ENCODE results near the gene KSR1.

Gene KSR1

GRCh38 chr17:27525836-27526603 is 69.8 kb downstream of the KSR1 start:
- H3K4me1 Mint-ChIP-seq (ENCODE audit: low read depth) = peaks cover 74% of the 10 kb centered on the region
- H3K9me3 Mint-ChIP-seq = no peaks in the 10 kb centered on the region
- no peaks in the 10 kb centered on the region for H3K27me3 Mint-ChIP-seq (ENCODE audit: low read depth)
- H3K27ac Mint-ChIP-seq = peak overlapping the region; percentile 76
- peaks cover 19% of the 10 kb centered on the region for H3K36me3 Mint-ChIP-seq (ENCODE audit: low read depth)
- peak overlapping the region; percentile 41 for H3K4me3 Mint-ChIP-seq

DNA sequence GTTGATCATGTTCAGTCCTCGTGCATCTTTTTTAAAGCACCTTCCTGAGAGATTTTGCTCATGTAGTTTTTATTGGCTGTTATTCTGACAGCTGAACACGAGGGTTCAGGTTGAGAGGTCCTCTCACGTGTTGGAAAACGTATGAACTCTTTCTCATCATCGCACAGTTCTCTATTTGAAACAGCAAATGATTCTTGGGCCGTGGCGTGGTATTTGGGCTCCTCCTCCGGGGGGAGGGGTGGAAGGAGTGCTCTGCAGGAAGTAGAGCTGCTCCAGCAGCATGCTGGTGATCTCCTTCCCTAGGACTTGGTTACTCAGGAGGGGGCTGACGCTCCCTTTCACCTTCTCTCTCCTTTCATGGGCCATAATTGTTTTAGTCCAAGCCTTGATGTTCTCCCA is 70.4 kb downstream of the KSR1 start:
- H3K4me1 Mint-ChIP-seq (ENCODE audit: low read depth) = peaks cover 78% of the 10 kb centered on the region
- H3K27ac Mint-ChIP-seq = peak overlapping the region; percentile 76
- no peaks in the 10 kb centered on the region for H3K27me3 Mint-ChIP-seq (ENCODE audit: low read depth)
- peak overlapping the region; percentile 41 for H3K4me3 Mint-ChIP-seq
- peaks cover 19% of the 10 kb centered on the region for H3K36me3 Mint-ChIP-seq (ENCODE audit: low read depth)
- H3K9me3 Mint-ChIP-seq = no peaks in the 10 kb centered on the region

- peak overlapping the region; percentile 77 for H3K27ac Mint-ChIP-seq
- no peaks in the 10 kb centered on the region for H3K27me3 Mint-ChIP-seq (ENCODE audit: low read depth)
- peak overlapping the region; percentile 35 for H3K4me3 Mint-ChIP-seq
- H3K36me3 Mint-ChIP-seq (ENCODE audit: low read depth) = peaks cover 10% of the 10 kb centered on the region
- H3K9me3 Mint-ChIP-seq = no peaks in the 10 kb centered on the region
- H3K4me1 Mint-ChIP-seq (ENCODE audit: low read depth) = peaks cover 65% of the 10 kb centered on the region
These were observed 73.1 kb downstream of the KSR1 start for GRCh38 chr17:27529230-27529796.

- Mint-ChIP-seq H3K9me3 (no peaks in the 10 kb centered on the region), H3K4me1 (ENCODE audit: low read depth) (peaks cover 63% of the 10 kb centered on the region), H3K27me3 (ENCODE audit: low read depth) (no peaks in the 10 kb centered on the region), H3K36me3 (ENCODE audit: low read depth) (peaks cover 10% of the 10 kb centered on the region), H3K4me3 (peak overlapping the region; percentile 34), H3K27ac (peak overlapping the region; percentile 72)
These were observed 74.6 kb downstream of the KSR1 start for GRCh38 chr17:27530764-27531391.

- Mint-ChIP-seq H3K4me3 (no peak overlapping the region), H3K4me1 (ENCODE audit: low read depth) (peaks cover 60% of the 10 kb centered on the region), H3K36me3 (ENCODE audit: low read depth) (peaks cover 8% of the 10 kb centered on the region), H3K27ac (peak overlapping the region; percentile 72), H3K9me3 (no peaks in the 10 kb centered on the region), H3K27me3 (ENCODE audit: low read depth) (no peaks in the 10 kb centered on the region)
These were observed 75.3 kb downstream of the KSR1 start for GRCh38 chr17:27531469-27531961.

GRCh38 chr17:27532269-27533263 is 76.3 kb downstream of the KSR1 start:
- Mint-ChIP-seq H3K4me1 (ENCODE audit: low read depth) (peaks cover 60% of the 10 kb centered on the region), H3K4me3 (no peak overlapping the region), H3K27ac (peak overlapping the region; percentile 74), H3K36me3 (ENCODE audit: low read depth) (peaks cover 5% of the 10 kb centered on the region), H3K9me3 (no peaks in the 10 kb centered on the region), H3K27me3 (ENCODE audit: low read depth) (no peaks in the 10 kb centered on the region)

DNA sequence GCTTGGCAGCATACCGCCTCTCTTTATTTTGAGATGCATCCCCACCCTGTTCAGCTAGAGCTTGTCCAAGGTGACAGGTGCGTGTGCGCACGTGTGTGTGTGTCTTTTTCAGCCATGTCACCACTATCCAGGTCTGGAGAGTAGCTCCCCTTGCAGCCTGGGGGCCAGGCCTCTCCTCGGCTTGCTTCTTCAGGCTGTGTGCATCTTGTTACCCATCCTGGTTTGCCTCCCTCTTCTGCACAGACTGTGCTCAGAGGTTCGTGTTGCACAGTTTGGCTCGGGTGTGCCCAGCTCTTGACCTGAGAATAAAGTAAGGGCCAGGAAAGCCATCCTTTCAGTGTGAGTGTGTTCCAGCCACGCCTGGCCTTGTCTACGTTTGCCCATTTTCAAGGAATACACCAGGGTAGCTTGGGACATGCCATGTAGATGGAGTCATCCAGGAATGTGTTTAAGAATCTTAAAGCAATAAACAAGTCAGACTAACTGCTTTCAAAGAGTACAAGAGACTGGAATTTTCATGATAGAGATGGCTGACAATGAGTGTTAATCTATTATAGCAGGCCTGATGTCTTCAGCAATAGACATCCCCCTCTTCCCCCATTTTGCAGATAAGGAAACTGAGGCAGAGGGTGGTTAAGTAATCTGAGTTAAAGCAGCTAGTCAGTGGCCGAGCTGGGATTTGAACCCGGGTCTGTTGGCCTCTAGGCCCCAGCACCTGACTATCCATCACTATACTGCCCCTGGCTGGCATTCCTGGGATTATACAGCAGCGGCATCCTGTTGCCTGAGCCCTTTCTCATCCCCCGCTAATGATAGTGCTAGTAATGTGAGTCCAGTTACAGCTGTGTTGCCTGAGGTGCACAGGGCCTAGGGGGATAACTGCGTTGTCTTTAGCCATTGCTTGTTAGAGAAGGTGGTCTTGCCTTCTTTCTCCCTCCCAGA is 77.9 kb downstream of the KSR1 start:
- Mint-ChIP-seq H3K27ac (no peak overlapping the region), H3K36me3 (ENCODE audit: low read depth) (peaks cover 5% of the 10 kb centered on the region), H3K4me3 (no peak overlapping the region), H3K27me3 (ENCODE audit: low read depth) (no peaks in the 10 kb centered on the region), H3K9me3 (no peaks in the 10 kb centered on the region), H3K4me1 (ENCODE audit: low read depth) (peaks cover 60% of the 10 kb centered on the region)

GRCh38 chr17:27535178-27535928 is 79.1 kb downstream of the KSR1 start:
- H3K4me3 Mint-ChIP-seq = no peak overlapping the region
- peak overlapping the region; percentile 5 for H3K27ac Mint-ChIP-seq
- no peaks in the 10 kb centered on the region for H3K27me3 Mint-ChIP-seq (ENCODE audit: low read depth)
- H3K4me1 Mint-ChIP-seq (ENCODE audit: low read depth) = peaks cover 60% of the 10 kb centered on the region
- H3K9me3 Mint-ChIP-seq = no peaks in the 10 kb centered on the region
- H3K36me3 Mint-ChIP-seq (ENCODE audit: low read depth) = no peaks in the 10 kb centered on the region

GRCh38 chr17:27535975-27536374 is 79.7 kb downstream of the KSR1 start:
- Mint-ChIP-seq H3K9me3 (no peaks in the 10 kb centered on the region), H3K4me1 (ENCODE audit: low read depth) (peaks cover 60% of the 10 kb centered on the region), H3K27me3 (ENCODE audit: low read depth) (no peaks in the 10 kb centered on the region), H3K36me3 (ENCODE audit: low read depth) (peaks cover 2% of the 10 kb centered on the region), H3K27ac (peak overlapping the region; percentile 5), H3K4me3 (no peak overlapping the region)

DNA sequence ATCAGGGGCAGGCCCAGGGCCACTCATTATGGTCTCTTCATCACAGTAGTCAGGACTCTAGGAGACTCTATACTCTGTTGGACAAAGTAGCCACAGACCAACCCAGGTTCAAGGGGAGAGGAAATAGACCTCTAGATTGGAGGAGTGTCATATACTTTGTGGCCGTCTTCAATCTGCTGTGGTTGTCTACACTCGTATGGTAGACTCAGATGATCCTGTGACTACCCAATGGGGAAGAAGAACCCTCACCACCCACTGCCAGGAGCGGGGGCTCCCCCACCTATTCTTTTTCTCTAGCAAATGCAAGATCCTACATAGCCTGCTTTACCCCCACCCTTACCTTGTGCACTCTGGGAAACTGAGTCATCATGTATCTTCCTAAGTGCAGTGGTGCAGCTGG is 80.5 kb downstream of the KSR1 start:
- peak overlapping the region; percentile 60 for H3K27ac Mint-ChIP-seq
- H3K9me3 Mint-ChIP-seq = no peaks in the 10 kb centered on the region
- no peak overlapping the region for H3K4me3 Mint-ChIP-seq
- H3K4me1 Mint-ChIP-seq (ENCODE audit: low read depth) = peaks cover 60% of the 10 kb centered on the region
- H3K36me3 Mint-ChIP-seq (ENCODE audit: low read depth) = peaks cover 2% of the 10 kb centered on the region
- H3K27me3 Mint-ChIP-seq (ENCODE audit: low read depth) = no peaks in the 10 kb centered on the region

DNA sequence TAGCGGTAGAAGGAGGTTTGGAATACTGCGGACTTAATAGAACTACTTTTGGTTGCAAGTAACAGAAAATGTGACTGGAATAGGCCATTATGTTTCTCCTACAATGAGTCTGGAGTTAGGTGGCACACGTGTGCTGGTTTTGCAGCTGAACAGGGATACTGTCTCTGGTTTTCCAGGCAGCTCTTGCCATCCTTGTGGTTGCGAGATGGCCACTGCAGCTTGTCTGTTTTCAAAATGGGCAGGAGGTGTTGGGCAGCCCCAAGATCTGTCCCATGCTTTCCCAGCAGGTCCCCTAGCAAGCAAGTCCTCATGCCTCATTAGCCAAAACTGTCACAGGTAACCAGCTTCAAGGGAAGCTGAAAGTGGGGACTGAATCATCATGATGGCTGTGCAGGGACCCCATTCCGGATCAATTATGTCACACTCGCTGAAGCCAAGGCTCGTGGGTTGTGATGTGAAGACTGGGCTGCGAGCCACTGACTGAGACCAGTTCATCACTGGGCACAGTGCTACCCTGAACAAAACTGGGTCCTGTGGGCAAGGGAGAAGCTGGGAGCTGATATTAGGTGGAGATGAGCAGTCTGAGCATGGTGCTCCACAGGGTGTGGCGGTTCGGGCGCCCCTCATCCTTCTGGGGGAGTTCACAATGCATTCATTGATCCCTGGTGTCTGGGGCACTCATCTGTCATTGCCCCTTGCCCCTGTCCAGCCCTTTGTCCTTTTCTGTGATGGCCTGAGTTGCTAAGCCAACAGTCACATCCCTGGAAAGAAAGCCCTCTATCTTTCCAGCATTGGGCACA is 82.1 kb downstream of the KSR1 start:
- H3K4me3 Mint-ChIP-seq = no peak overlapping the region
- H3K4me1 Mint-ChIP-seq (ENCODE audit: low read depth) = peaks cover 66% of the 10 kb centered on the region
- no peaks in the 10 kb centered on the region for H3K27me3 Mint-ChIP-seq (ENCODE audit: low read depth)
- H3K36me3 Mint-ChIP-seq (ENCODE audit: low read depth) = peaks cover 2% of the 10 kb centered on the region
- no peak overlapping the region for H3K27ac Mint-ChIP-seq
- H3K9me3 Mint-ChIP-seq = no peaks in the 10 kb centered on the region

GRCh38 chr17:27539152-27539551 is 82.9 kb downstream of the KSR1 start:
- no peak overlapping the region for H3K4me3 Mint-ChIP-seq
- H3K9me3 Mint-ChIP-seq = no peaks in the 10 kb centered on the region
- no peak overlapping the region for H3K27ac Mint-ChIP-seq
- no peaks in the 10 kb centered on the region for H3K27me3 Mint-ChIP-seq (ENCODE audit: low read depth)
- H3K36me3 Mint-ChIP-seq (ENCODE audit: low read depth) = peaks cover 5% of the 10 kb centered on the region
- peaks cover 74% of the 10 kb centered on the region for H3K4me1 Mint-ChIP-seq (ENCODE audit: low read depth)

All from T-helper 1 cell treated with Interleukin-12 subunit alpha and Interleukin-12 subunit beta and Interleukin-4 antibody, amounts not matched to agents 30 μg/mL and 1 μg/mL, for 36 hours (primary cell).